K562 treated with DMSO at 1 percent for 48 hours (cell line): Measurements from ENCODE around the gene ADCY5. TPM values are rescaled to one million over a fixed set of nuclear protein-coding genes. Genes with fewer than 3 reads are reported as not detected.

ENCODE experiments used
- total RNA-seq: library from RNA; unstranded; fragments of 300-600 nt; gene quantifications from 2 replicates; pipeline ENCODE4 v1.2.3, GENCODE V29; 2022; ENCODE audit warnings: low replicate concordance; ENCODE audit errors: extremely low read depth

ADCY5 gene
- not detected in 2 replicates for total RNA-seq

GRCh38 chr3:123448536-123449101, at the start of gene ADCY5:
ADCY5 (minus strand) TSS chr3:123449090; CDS start chr3:123448545, 545 bp downstream.

Other genes with a start within 250 kb of the ADCY5 start
- gene SEC22A, start 247.1 kb downstream of the ADCY5 start, total RNA-seq = not detected in 2 replicates
- not detected in 2 replicates for gene HACD2, start 136.0 kb upstream of the ADCY5 start, total RNA-seq